Heart left ventricle (tissue), 16 donors: ENCODE data around the gene RBP5. TPM values are rescaled to one million over a fixed set of nuclear protein-coding genes. Genes with fewer than 3 reads are reported as not detected.
"Not testable (repeated sequence)": the region's sequence is repeated elsewhere in the genome, so short reads cannot be mapped to it uniquely, and the experiment has no call there.

ENCODE experiments used
- ATAC-seq, 4 donors: fragments of 200-7000 bp; cut with Tn5 transposase; one replicate each; pipeline ENCODE4 v1.9.1; 2020 to 2022; ENCODE audit warnings: moderate library complexity in 4 of 4, mild to moderate bottlenecking in 3 of 4, moderate number of reproducible peaks in 1 of 4
- DNase-seq, 5 donors: peaks; one replicate each; pipeline ENCODE4 v3.0.0-alpha.2; 2020
- H3K27ac ChIP-seq, 12 donors: fragments of 200-600 bp; sonication (generic) in 4 of 12; one replicate each; pipeline versions ENCODE4 v1.5.0 to v1.8.0; 2016 to 2022; ENCODE audit warnings: mild to moderate bottlenecking in 2 of 12
- H3K27me3 ChIP-seq, 9 donors: fragments of 200-600 bp; sonication (generic) in 2 of 9; one replicate each; pipeline versions ENCODE4 v1.5.1 to v1.8.0; 2016 to 2022; ENCODE audit warnings: mild to moderate bottlenecking in 3 of 9
- H3K36me3 ChIP-seq, 9 donors: fragments of 200-600 bp; sonication (generic) in 2 of 9; one replicate each; pipeline versions ENCODE4 v1.5.0 to v1.8.0; 2018 to 2022; ENCODE audit warnings: mild to moderate bottlenecking in 2 of 9
- H3K4me1 ChIP-seq, 12 donors: fragments of 200-600 bp; sonication (generic) in 4 of 12; one replicate each; pipeline versions ENCODE4 v1.5.0 to v1.8.0; 2016 to 2022; ENCODE audit warnings: mild to moderate bottlenecking in 3 of 12
- H3K4me3 ChIP-seq, 12 donors: fragments of 200-600 bp; sonication (generic) in 4 of 12; one replicate each; pipeline versions ENCODE4 v1.5.0 to v1.8.0; 2017 to 2022; ENCODE audit warnings: mild to moderate bottlenecking in 9 of 12, moderate library complexity in 4 of 12
- H3K9me3 ChIP-seq, 12 donors: fragments of 200-600 bp; sonication (generic) in 4 of 12; one replicate each; pipeline versions ENCODE4 v1.5.0 to v1.8.0; 2016 to 2022; ENCODE audit warnings: mild to moderate bottlenecking in 1 of 12
- POLR2A ChIP-seq, 2 donors: fragments of 450-650 bp; IDR thresholded peaks; one replicate each; pipeline ENCODE4 v1.6.1; 2017; ENCODE audit warnings: antibody characterized with exemption in 2 of 2, mild to moderate bottlenecking in 2 of 2, moderate library complexity in 2 of 2
- WGBS, 4 donors: extraction: QIAGEN DNeasy Blood & Tissue Kit in 2 of 4; methylation state at CpG; one replicate each; pipeline versions ENCODE4 v1.1.5 to v1.1.7; 2013 to 2018; 5-methylcytosine and 5-hydroxymethylcytosine counted together
- intact Hi-C, 10 donors: fragments of 100-400 bp; cut with DNase I; formaldehyde crosslinking; loops; one replicate each; pipeline versions ENCODE4 v1.11.1 to v1.14.2; 2022
- polyA plus RNA-seq, 2 donors: library from polyadenylated mRNA; stranded (reverse); fragments of 200-250 nt; gene quantifications; one replicate each; pipeline ENCODE4 v1.2.3, GENCODE V29; 2013
- total RNA-seq, 9 donors: library from RNA; depleted of rRNA in 2 of 9; stranded (reverse); fragments of >200 nt in 2 of 9; fragmentation: NEBNext Ultra II Directional in 3 of 9; extraction: Animal tissue kit (Norgen Biotek cat#: 25700) in 3 of 9; gene quantifications; one replicate each; pipeline versions ENCODE4 v1.1.0 to v1.2.4, GENCODE V29; 2016 to 2023
- TF ChIP-seq, protein P1 (sequence below), 12 donors: fragments of 200-600 bp; sonication (generic) in 4 of 12; IDR thresholded peaks; one replicate each; pipeline versions ENCODE4 v1.5.0 to v1.8.0; 2018 to 2022; ENCODE audit warnings: antibody characterized with exemption in 12 of 12, mild to moderate bottlenecking in 5 of 12
- donor health status: ischemic (EF 13 %, LVEDD 7.1; RV severe dilation, severe dysfunction).
- donor health status: healthy with polysubstance abuse.
- donor health status: DM: no; HTN: yes; CAD: no.
- donor health status: DM: no; HTN: no; CAD: no.
- donor health status: ischemic (EF 25% LVEDD 6.9; RV normal size, moderate dysfunction).
- donor health status: ischemic (EF 25% LVEDD 5.7; RV mildly dilated, moderate dysfunction).
- donor health status: healthy.
- donor health status: DM: yes; HTN: yes; CAD: no.
- donor health status: ischemic (EF 35%, LVEDD 5.7; RV mildly dilated, moderate dysfunction).
- donor health status: nonischemic (EF 11% LVEDD 7.7; RV severe dilation, severe dysfunction).
- donor health status: DM: yes; HTN: yes; CAD: no.
- donor health status: PGD.
- donor health status: ischemic (EF 29% LVEDD 5.4; RV normal size, mild dysfunction).
- donor health status: nonischemic (EF 23%, LVEDD 6.1; RV moderate dilation, normal function).

The RBP5 gene
- total and polyA plus RNA-seq, 11 donors: 0.34 to 2.1 (median 0.90) TPM; not detected in 7

DNA sequence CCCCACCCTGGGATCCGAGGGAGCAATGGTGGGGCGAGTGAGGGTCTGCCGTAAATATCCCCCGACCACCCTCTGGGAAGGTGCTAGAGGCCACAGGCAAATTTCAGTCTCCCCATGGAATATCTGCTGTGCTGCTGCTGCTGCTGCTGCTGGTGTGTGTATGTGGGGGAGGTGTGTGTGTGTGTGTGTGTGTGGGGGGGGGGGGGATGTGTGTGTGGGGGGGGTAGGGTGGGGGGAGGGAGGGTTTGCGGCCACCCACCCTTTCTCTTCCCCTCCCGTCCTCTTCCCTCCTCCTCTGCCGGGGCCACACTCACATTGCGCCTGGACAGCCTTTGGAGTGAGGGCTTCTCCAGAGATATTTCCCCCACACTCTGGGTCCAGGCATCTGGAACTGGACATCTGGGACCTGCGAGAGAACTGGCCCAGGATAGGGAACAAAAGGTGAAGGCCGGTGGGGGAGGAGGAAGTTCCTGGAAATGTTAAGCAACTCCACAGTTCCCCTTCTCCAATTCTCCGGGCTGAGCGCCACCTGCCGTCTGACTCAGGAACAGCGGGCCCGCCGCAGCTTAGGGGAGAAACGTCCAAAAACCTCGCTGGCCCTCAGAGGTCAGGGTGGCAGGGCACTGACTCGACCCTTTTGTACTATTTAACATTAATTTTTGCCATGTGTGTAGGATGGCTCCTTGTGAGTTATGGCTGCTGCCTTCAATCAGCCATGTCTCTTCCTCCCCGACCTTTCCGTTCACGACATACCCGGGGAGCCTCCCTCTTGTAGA, 19.7 kb downstream of the RBP5 start, which contains the start of gene C1RL:
Gene C1RL (minus strand): TSS at position 419 of the 776 bp plus-strand sequence. CDS start 34 bp downstream, at position 385.
- peak within 1 kb of the TSS; percentile 31 to 76 (median 60) for H3K4me3 ChIP-seq
- 17 to 27% (median 20%) methylated on average over 21 to 23 of the region's 23 CpGs for WGBS, 4 donors
- peaks cover 0 to 7% (median 0%) of the 10 kb centered on the region in 9 donors for H3K36me3 ChIP-seq
- DNase-seq: peak; percentile 86 to 94 (median 90)
- peak in 1 of 2 donors; percentile 8 for TF ChIP-seq POLR2A (IDR thresholded peaks at IDR 0.05)
- TF ChIP-seq, protein P1, sequence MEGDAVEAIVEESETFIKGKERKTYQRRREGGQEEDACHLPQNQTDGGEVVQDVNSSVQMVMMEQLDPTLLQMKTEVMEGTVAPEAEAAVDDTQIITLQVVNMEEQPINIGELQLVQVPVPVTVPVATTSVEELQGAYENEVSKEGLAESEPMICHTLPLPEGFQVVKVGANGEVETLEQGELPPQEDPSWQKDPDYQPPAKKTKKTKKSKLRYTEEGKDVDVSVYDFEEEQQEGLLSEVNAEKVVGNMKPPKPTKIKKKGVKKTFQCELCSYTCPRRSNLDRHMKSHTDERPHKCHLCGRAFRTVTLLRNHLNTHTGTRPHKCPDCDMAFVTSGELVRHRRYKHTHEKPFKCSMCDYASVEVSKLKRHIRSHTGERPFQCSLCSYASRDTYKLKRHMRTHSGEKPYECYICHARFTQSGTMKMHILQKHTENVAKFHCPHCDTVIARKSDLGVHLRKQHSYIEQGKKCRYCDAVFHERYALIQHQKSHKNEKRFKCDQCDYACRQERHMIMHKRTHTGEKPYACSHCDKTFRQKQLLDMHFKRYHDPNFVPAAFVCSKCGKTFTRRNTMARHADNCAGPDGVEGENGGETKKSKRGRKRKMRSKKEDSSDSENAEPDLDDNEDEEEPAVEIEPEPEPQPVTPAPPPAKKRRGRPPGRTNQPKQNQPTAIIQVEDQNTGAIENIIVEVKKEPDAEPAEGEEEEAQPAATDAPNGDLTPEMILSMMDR (IDR thresholded peaks at IDR 0.05): peak; percentile 92 to 99 (median 97)
- H3K4me1 ChIP-seq: peaks cover 0 to 41% (median 10%) of the 10 kb centered on the region in 12 donors
- peaks cover 0 to 12% (median 5%) of the 10 kb centered on the region in 12 donors for H3K9me3 ChIP-seq
- H3K27me3 ChIP-seq: no peaks in the 10 kb centered on the region
- H3K27ac ChIP-seq: peak within 1 kb of the TSS; percentile 75 to 94 (median 91)
- peak; percentile 85 to 88 (median 86) for ATAC-seq
- intact Hi-C loops: loop anchor here in 9 of 10 donors (1.0 to 10.0 kb wide), 8 partner anchors 16 to 167 kb away; partner anchors contain the start of genes C1S (in 8 of the 9), C12orf57 (in 3 of the 9), RNU7-1 (in 2 of the 9) and C1R (in 1 of the 9)

DNA sequence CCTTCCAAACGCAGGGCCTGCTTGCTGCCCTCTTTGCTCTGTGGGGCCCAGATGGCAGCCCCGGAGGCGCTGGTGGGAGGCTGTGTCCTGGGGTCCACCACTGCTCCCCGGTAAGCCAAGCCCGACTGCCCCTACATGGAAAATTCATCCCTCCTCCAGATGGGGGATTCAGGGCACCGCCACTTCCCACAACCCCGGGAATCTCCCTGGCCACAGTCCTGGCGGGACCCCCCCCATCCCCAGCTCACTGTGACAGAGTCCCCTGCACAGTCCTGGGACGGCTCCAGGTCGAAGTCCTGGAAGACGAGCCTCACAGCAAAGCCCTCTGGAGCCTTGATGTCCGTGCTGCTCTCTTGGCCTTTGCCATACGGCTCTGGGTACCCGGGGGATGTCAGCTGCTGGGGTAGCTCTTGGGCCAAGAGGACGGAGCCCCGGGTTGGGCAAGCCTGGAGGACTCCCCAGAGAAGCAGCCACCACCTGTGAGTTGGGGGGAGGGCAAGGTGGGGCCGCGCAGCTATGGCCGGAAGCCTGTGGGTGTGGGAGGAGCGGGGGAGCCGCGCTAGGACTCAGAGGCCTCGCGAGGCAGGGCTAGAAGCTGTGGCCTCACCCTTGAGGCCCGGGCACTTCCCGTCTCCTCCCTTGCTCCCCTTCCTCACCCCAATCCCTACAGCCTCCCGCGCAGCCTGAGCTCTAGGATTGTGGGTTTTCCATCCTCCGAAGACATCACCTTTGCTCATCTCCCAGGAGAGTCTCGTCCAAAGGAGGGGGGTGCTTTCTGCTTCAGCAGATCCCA, 20.5 kb downstream of the RBP5 start:
- H3K4me1 ChIP-seq: peaks cover 0 to 34% (median 10%) of the 10 kb centered on the region in 12 donors
- H3K27ac ChIP-seq: peak overlapping the region; percentile 75 to 94 (median 91)
- peaks cover 0 to 14% (median 0%) of the 10 kb centered on the region in 9 donors for H3K36me3 ChIP-seq
- WGBS, 4 donors: 21 to 35% (median 23%) methylated on average over 25 to 30 of the region's 30 CpGs
- H3K9me3 ChIP-seq: peaks cover 0 to 12% (median 5%) of the 10 kb centered on the region in 12 donors
- DNase-seq (peak; percentile 63 to 88 (median 82)), ATAC-seq (peak; percentile 84 to 91 (median 89))
- intact Hi-C loops: loop anchor here in 8 of 10 donors (2.0 to 10.0 kb wide), 6 partner anchors 15 to 166 kb away; partner anchors contain the start of genes C1S (in 6 of the 8), C12orf57 (in 2 of the 8), RNU7-1 (in 2 of the 8) and C1R (in 1 of the 8)
- H3K4me3 ChIP-seq: peak overlapping the region; percentile 31 to 76 (median 60)
- no peaks in the 10 kb centered on the region for H3K27me3 ChIP-seq
- TF ChIP-seq, protein P1 (IDR thresholded peaks at IDR 0.05): no peak
- peak in 1 of 2 donors; percentile 43 for TF ChIP-seq POLR2A (IDR thresholded peaks at IDR 0.05)

DNA sequence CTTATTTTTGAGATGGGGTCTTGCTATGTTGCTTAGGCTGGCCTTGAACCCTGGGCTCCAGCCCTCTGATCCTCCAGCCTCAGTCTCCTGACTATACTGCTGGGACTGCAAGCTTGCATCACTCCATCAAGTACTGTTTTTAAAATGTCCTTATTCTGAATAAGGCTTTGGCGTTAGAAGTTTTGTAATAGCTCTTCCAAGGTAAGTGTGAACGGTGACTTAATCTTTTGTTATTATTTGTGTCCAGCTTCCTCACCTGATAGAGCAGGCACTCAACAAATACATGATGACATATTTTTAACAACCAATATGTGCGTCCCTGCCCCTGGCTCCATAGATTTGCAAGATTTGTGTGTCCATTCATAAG, 21.1 kb downstream of the RBP5 start:
- TF ChIP-seq, protein P1 (IDR thresholded peaks at IDR 0.05): no peak
- no peak for TF ChIP-seq POLR2A (IDR thresholded peaks at IDR 0.05)
- peaks cover 0 to 20% (median 0%) of the 10 kb centered on the region in 9 donors for H3K36me3 ChIP-seq
- 67 to 81% (median 73%) methylated on average over 3 of the region's 3 CpGs for WGBS, 4 donors
- ATAC-seq (no peak), DNase-seq (no peak)
- H3K27ac ChIP-seq: peak overlapping the region; percentile 75 to 94 (median 91)
- no peaks in the 10 kb centered on the region for H3K27me3 ChIP-seq
- H3K4me1 ChIP-seq: peaks cover 0 to 29% (median 8%) of the 10 kb centered on the region in 12 donors
- peak overlapping the region in 11 of 12 donors; percentile 36 to 76 (median 61) for H3K4me3 ChIP-seq
- peaks cover 0 to 12% (median 5%) of the 10 kb centered on the region in 12 donors for H3K9me3 ChIP-seq
- intact Hi-C loops: loop anchor here in 8 of 10 donors (2.0 to 10.0 kb wide), 6 partner anchors 15 to 165 kb away; partner anchors contain the start of genes C1S (in 6 of the 8), C12orf57 (in 2 of the 8), RNU7-1 (in 2 of the 8) and C1R (in 1 of the 8)

DNA sequence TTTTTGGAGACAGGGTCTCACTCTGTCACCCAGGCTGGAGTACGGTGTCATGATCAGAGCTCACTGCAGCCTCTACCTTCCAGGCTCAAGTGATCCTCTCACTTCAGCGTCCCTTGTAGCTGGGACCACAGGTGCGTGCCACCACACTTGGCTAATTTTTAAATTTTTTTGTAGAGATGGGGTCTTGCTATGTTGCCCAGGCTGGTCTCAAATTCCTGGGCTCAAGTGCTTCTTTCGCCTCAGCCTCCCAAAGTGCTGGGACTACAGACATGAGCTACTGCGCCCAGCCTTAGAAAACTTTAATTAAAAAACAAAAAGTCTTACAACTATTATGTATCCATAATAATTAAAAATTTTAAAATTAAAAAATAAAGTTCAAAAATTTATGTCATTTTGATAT, 21.5 kb downstream of the RBP5 start:
- Histone ChIP-seq H3K9me3 (peaks cover 0 to 12% (median 5%) of the 10 kb centered on the region in 12 donors), H3K27ac (peak overlapping the region in 3 of 12 donors; percentile 89 to 94 (median 91)), H3K4me1 (peaks cover 0 to 25% (median 8%) of the 10 kb centered on the region in 12 donors), H3K36me3 (peaks cover 0 to 20% (median 0%) of the 10 kb centered on the region in 9 donors)
- WGBS, 4 donors: 97 to 99% (median 98%) methylated on average over 5 of the region's 5 CpGs
- not testable (repeated sequence) for H3K27me3 ChIP-seq, ATAC-seq, H3K4me3 ChIP-seq, DNase-seq
- intact Hi-C loops: loop anchor here in 6 of 10 donors (5.0 to 10.0 kb wide), 4 partner anchors 45 to 165 kb away; partner anchors contain the start of genes C1S (in 4 of the 6), C12orf57 (in 2 of the 6), RNU7-1 (in 2 of the 6) and LPCAT3 (in 1 of the 6)
